BE2C (cell line): ENCODE results near the gene FAM3A.

Experiments used
- DNase-seq: peaks from one replicate; pipeline ENCODE4 v3.0.0-alpha.2; 2020
- H3K27me3 ChIP-seq: fragments of 250-450 bp; sonication (Bioruptor Pico); 2 replicates; pipeline ENCODE4 v1.5.1; 2020; ENCODE audit warnings: mild to moderate bottlenecking
- H3K36me3 ChIP-seq: fragments of 250-450 bp; sonication (Bioruptor Pico); 2 replicates; pipeline ENCODE4 v1.5.1; 2020; ENCODE audit warnings: mild to moderate bottlenecking
- H3K4me1 ChIP-seq: fragments of 250-450 bp; sonication (Bioruptor Pico); 2 replicates; pipeline ENCODE4 v1.5.1; 2020
- H3K4me3 ChIP-seq: 2 replicates; pipeline ENCODE4 v1.5.1; 2011; ENCODE audit warnings: low read depth, low read length
- H3K9me3 ChIP-seq: fragments of 250-450 bp; sonication (Bioruptor Pico); 2 replicates; pipeline ENCODE4 v1.5.1; 2020
- TF ChIP-seq, protein P1 (sequence below): IDR thresholded peaks from 2 replicates; pipeline ENCODE4 v1.5.1; 2012; ENCODE audit warnings: mild to moderate bottlenecking, low read depth, low read length

The FAM3A gene

DNA sequence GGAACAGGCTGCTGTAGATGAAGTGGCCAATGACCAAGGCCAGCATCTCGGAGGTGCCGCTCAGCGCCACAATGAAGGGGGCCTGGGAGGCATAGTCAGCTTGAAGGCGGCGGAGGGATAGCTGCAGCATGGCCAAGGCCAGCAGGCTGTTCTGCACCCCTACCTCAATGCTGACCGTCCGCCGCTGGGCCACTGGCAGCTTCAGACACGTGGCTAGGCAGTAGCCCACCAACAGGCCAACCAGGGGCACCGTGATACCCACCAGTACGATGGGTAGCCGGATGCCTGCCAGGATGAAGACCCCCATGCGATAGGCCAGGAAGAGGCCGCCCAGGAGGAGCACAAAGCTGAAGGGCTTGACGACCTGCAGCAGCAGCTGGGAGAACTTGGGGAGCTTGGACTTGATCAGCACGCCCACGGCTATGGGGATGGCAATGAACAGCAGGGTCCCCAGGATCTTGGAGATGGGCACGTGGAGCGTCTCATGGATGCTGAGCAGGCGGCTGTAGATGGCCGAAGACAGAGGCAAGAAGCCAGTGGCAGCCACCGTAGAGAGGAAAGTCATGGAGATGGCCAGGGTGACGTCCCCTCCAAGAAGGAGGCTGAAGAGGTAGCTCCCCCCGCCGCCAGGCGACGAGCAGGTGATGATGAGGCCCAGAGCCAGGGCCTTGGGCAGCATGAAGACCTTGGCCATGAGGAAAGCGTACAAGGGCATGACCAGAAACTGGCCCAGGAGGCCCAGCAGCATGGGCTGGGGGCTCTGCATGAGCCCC lies 28.3 kb downstream of the FAM3A start:
- H3K9me3 ChIP-seq: no peaks in the 10 kb centered on the region
- TF ChIP-seq, protein P1, sequence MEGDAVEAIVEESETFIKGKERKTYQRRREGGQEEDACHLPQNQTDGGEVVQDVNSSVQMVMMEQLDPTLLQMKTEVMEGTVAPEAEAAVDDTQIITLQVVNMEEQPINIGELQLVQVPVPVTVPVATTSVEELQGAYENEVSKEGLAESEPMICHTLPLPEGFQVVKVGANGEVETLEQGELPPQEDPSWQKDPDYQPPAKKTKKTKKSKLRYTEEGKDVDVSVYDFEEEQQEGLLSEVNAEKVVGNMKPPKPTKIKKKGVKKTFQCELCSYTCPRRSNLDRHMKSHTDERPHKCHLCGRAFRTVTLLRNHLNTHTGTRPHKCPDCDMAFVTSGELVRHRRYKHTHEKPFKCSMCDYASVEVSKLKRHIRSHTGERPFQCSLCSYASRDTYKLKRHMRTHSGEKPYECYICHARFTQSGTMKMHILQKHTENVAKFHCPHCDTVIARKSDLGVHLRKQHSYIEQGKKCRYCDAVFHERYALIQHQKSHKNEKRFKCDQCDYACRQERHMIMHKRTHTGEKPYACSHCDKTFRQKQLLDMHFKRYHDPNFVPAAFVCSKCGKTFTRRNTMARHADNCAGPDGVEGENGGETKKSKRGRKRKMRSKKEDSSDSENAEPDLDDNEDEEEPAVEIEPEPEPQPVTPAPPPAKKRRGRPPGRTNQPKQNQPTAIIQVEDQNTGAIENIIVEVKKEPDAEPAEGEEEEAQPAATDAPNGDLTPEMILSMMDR: no peak
- no peak for DNase-seq
- H3K4me3 ChIP-seq: no peak overlapping the region
- no peaks in the 10 kb centered on the region for H3K4me1 ChIP-seq
- no peaks in the 10 kb centered on the region for H3K27me3 ChIP-seq
- H3K36me3 ChIP-seq: peaks cover 13% of the 10 kb centered on the region

DNA sequence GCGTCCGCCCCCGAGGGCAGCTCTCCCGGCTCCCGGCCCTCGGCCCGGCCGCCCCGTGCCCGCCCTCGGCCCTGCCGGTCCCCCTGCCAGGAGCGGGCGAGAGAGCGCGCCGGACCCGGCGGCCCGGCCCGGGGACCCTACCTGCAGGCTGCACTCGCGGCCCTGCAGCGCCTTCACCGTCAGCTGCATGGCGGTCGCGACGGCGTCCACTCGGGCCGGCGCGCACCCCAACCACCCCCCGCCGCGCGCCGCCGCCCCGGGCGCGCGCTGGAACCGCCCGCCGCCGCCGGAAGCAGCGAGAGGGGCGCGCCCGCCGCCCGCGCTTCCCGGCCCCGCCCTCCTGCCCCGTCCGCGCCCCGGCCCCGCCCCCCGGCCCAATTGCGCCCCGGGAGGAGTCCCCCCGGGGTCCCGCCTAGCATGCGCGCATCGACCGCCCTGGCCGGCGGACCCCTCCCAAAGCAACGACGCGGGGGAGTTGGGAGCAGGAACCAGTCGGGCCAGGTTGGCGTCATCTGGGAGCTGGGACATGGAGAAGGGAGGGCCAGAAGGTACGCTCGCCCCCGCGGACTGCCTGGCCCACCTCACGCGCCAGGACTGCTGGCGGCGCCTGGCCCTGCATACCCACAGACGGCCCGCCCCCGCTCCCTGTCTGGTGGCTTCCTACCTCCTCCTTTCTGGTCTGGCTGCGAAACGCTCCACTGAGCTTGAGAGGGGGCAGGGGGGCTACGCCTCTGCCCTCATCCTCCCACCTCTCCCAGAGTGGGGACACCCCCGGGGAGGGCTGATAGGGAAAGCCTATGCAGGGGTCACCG lies 29.4 kb downstream of the FAM3A start, which contains the start of gene UBL4A:
TSS of gene UBL4A (minus strand) at position 220 of the 812 bp plus-strand sequence. CDS start at position 189, 31 bp downstream.
- Histone ChIP-seq H3K4me1 (no peaks in the 10 kb centered on the region), H3K36me3 (peaks cover 13% of the 10 kb centered on the region), H3K9me3 (no peaks in the 10 kb centered on the region), H3K4me3 (peak within 1 kb of the TSS; percentile 63), H3K27me3 (no peaks in the 10 kb centered on the region)
- TF ChIP-seq, protein P1: no peak
- peak; percentile 69 for DNase-seq

DNA sequence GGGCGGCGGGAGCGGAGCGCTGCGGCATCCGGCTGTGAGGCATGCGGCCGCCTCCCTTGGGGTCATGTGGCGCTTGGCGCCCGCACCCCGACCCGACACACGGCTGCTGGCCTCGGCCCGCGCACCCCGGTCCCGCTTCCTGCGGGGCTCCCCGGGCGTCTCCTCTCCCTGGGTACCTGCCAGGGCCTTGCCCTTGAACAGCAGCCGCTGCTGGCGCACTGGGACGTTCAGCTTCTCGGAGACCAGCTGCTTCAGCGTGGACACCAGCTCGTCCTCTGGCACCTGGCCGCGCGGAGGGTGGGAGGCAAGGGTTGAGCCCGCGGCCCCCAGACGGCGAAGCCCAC lies 30.0 kb downstream of the FAM3A start:
- TF ChIP-seq, protein P1: no peak
- Histone ChIP-seq H3K36me3 (peaks cover 13% of the 10 kb centered on the region), H3K9me3 (no peaks in the 10 kb centered on the region), H3K4me1 (no peaks in the 10 kb centered on the region), H3K27me3 (no peaks in the 10 kb centered on the region), H3K4me3 (peak overlapping the region; percentile 63)
- DNase-seq: no peak

DNA sequence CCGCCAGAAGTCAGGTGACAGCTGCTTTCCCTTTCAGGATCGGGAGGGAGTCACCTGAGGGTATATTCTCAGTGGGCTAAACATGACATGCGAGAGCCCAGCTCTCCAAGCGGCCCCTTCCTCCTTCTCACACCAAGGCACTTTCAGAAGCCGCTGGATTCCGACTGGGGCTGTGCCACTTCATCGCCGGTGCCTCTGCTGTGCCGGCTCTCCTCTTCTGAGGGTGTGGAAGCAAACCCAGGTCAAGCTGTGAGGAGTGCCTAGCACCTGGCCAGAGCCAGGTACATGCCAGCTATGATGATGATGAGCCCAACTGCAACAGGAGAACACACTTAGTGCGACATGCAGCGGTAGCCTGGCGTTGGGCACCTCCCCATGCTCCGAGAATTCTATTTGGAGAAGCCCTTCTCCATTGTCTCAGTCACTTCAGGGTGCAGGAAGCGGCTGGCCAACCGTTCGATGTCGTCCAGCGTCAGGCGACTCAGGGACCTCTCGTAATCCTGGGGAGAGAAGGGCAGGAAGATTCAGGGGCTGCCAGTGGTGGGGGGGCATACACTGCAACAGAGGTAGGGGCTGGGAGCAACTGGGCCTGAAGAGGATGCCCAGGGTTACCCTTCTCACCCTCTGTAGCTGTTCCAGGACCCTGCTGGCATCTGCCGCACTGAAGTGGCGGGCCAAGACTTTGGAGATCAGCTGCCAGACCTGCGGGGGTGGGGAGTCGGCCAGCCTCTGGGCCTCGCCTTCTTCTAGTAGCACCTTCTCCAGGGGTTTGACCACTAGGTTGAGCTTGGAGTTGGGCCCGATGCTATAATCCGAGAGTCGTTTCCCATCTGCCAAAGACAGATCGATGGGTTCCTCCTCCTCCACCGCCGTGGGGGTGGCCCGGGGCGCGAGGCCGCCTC lies 30.6 kb downstream of the FAM3A start:
- Histone ChIP-seq H3K9me3 (no peaks in the 10 kb centered on the region), H3K4me1 (no peaks in the 10 kb centered on the region), H3K4me3 (peak overlapping the region; percentile 63), H3K36me3 (peaks cover 13% of the 10 kb centered on the region), H3K27me3 (no peaks in the 10 kb centered on the region)
- no peak for DNase-seq
- TF ChIP-seq, protein P1: no peak

DNA sequence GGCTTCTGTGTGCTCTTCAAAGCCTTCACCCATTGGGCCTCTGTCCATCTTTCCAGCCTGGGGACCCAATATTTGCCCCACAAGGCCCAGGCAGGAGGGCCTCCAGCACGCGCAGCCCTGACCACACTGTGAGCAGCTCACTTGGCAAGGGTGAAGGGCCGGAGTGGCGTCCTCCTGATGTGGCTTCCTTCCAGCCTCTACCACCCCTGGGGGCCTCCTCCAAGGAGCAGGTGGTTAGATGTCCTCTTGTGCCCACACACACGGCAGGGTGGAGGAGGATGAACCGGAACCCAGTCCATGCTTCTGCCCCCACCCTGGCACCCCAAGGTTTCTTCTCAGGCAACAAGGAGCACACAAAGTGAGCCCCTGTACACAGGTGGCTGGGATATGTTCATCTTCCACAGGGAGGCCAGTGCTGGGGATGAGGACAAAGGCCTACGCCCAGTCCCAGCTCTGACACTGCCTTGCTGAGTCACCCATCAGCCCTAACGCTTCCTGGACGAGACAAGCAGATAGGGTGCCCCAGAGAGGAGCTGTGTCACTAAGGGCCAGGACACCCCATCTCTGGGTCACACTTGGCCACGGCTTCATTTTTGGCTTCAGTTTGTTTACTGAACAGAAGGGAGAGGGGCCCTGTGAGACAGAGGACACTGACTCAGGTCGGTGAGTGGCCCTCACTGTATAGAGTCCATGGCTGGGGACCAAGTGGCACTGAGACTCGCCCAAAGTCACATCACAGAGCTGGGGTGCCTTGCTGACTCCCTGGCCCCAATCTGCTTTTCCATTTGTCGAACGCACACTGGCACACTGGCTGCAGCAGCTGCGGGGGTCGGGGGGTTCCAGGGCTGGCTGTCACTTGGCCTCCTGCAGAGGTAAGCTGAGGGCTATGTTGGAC lies 31.5 kb downstream of the FAM3A start:
- no peak for DNase-seq
- H3K4me3 ChIP-seq: no peak overlapping the region
- TF ChIP-seq, protein P1: no peak
- peaks cover 13% of the 10 kb centered on the region for H3K36me3 ChIP-seq
- H3K4me1 ChIP-seq: no peaks in the 10 kb centered on the region
- H3K27me3 ChIP-seq: no peaks in the 10 kb centered on the region
- H3K9me3 ChIP-seq: no peaks in the 10 kb centered on the region
